LNCAP (cell line): ENCODE data around the gene USP17L19.
"Not testable (repeated sequence)": the region's sequence is repeated elsewhere in the genome, so short reads cannot be mapped to it uniquely, and the experiment has no call there.

Experiments
- CTCF ChIP-seq: fragments of 450-650 bp; IDR thresholded peaks from 2 replicates; pipeline ENCODE4 v1.5.1; 2017; ENCODE audit warnings: mild to moderate bottlenecking

USP17L19 gene

GRCh38 chr4:9247953-9248680, 5.1 kb upstream of the USP17L19 start, which contains the start of gene USP17L18:
USP17L18 (plus strand) TSS chr4:9248630; CDS start chr4:9248630, 0 bp downstream.
- TF ChIP-seq CTCF, result not testable (repeated sequence)

GRCh38 chr4:9257824-9258223, 4.6 kb downstream of the USP17L19 start, which contains the start of gene USP17L20:
USP17L20 (plus strand) TSS chr4:9258124; CDS start chr4:9258124, 0 bp downstream.
- not testable (repeated sequence) for TF ChIP-seq CTCF

DNA sequence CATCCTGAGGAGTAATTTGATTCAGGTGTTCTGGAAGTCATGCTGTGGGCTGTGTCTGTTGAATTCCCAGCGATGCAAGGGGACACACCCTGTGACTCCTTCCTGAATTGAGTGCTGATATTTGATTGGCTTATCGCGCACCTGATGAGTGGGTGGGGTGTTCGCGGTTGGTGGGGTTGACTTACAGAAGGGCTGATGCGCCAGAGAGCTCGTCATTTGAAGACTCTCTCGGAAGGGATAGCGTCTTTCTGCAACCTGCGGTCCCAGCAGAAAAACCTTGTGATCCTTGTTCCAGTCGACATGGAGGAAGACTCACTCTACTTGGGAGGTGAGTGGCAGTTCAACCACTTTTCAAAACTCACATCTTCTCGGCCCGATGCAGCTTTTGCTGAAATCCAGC, 9.4 kb downstream of the USP17L19 start, which contains the start of gene USP17L21:
TSS of gene USP17L21 (plus strand) at position 301 of the 400 bp plus-strand sequence. CDS start at position 301, 0 bp downstream.
- TF ChIP-seq CTCF, result not testable (repeated sequence)

DNA sequence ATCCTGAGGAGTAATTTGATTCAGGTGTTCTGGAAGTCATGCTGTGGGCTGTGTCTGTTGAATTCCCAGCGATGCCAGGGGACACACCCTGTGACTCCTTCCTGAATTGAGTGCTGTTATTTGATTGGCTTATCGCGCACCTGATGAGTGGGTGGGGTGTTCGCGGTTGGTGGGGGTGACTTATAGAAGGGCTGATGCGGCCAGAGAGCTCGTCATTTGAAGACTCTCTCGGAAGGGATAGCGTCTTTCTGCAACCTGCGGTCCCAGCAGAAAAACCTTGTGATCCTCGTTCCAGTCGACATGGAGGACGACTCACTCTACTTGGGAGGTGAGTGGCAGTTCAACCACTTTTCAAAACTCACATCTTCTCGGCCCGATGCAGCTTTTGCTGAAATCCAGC, 14.1 kb downstream of the USP17L19 start, which contains the start of gene USP17L22:
TSS of gene USP17L22 (plus strand) at position 301 of the 400 bp plus-strand sequence. CDS start at position 301, 0 bp downstream.
- TF ChIP-seq CTCF, result not testable (repeated sequence)
